ENCODE data around the gene ITPK1.

ITPK1 gene

GRCh38 chr14:92985521-92985920, 130.2 kb downstream of the ITPK1 start:
- no peak for DNase-seq

DNA sequence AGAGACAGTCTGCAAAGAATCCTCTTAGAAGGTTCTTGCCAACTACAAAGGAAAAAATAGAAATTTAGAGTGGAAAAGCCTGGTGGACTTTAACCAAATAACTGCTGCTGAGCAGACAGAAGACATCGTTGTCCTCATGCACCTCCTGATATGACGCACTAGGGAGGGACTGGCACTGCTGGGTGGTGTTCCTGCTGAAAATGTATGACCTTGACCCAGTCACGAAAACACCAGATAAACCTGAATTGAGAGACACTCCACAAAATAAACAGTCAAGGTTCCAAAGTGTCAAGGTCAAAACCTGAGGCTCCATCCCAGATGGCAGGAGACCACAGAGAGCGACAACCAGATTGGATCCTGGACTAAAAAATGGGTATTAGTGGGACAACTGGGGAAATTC, 130.8 kb downstream of the ITPK1 start:
- DNase-seq: no peak

GRCh38 chr14:92984082-92984788, 131.5 kb downstream of the ITPK1 start:
- no peak for DNase-seq

- DNase-seq: no peak
Measured at GRCh38 chr14:92982956-92983355, 132.8 kb downstream of the ITPK1 start.

GRCh38 chr14:92981726-92982125, 134.0 kb downstream of the ITPK1 start:
- no peak for DNase-seq

GRCh38 chr14:92980866-92981265, 134.9 kb downstream of the ITPK1 start:
- no peak for DNase-seq

DNA sequence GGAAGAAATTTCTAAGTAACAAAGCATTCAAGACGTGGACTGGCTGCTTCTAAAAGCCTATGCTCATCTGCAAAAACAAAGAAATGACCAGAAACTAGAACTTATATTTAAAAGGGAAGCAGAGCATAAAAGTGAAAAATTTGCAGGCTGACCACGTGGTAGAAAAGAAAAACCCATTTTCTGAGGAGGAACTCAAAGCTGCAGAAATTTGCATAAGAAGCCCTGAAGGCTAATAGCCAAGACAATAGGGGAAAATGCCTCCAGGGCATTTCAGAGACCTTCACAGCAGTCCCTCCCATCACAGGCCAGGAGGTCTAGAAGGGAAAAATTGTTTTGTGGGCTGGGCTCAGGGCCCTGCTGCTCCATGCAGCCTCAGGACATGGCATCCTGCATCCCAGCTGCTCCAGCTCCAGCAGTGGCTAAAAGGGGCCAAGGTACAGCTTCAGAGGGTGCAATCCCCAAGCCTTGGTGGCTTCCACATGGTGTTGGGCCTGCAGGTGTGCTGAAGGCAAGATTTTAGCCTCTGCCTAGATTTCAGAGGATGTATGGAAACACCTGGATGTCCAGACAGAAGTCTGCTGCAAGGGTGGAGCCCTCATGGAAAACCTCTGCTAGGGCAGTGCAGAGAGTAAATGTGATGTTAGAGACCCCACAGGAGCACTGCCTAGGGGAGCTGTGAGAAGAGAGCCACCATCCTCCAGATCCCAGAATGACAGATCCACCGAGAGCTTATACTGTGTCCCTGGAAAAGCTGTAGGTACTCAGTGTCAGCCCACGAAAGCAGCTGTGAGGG, 137.3 kb downstream of the ITPK1 start:
- no peak for DNase-seq

- no peak for DNase-seq
Measured at GRCh38 chr14:92976268-92976667, 139.5 kb downstream of the ITPK1 start.

DNA sequence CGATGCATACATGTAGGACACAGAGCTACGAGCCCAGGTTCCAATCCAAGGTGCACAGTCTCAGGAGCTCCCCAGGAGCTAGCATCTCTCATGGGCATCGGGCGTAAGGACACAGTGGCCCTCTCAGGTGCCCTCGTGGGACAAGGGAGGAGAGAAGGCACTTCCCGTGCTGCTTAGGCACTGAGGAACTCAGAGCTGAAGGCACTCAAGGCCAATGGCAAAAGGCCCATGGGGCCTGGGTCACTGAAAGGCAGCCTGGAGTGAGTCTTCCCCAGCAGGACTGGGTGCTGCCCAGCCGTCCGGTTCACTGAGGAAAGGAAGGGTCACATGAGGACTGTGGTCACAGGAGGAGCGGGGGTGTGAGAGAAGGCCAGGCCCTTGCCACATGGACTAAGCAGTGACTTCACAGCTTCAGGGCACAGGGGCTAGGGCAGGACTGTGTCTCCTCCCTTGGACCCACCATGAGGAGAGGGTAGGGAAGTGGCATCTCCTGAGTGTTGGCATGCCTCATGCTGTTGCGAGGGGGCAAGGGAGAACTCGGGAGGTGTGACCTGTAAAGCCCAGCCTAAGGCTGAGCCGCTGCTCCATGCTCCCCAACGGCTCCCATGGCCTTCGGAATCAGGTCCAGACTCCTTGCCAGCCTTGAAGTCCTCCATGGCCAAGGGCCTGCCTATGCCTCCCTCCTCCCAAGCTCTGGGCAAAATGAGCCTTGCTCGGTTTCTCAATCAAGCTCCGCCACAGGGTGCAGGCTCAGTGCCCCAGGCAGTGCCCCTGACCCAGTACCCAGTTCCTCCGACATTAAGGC, 141.0 kb downstream of the ITPK1 start:
- DNase-seq: no peak

DNA sequence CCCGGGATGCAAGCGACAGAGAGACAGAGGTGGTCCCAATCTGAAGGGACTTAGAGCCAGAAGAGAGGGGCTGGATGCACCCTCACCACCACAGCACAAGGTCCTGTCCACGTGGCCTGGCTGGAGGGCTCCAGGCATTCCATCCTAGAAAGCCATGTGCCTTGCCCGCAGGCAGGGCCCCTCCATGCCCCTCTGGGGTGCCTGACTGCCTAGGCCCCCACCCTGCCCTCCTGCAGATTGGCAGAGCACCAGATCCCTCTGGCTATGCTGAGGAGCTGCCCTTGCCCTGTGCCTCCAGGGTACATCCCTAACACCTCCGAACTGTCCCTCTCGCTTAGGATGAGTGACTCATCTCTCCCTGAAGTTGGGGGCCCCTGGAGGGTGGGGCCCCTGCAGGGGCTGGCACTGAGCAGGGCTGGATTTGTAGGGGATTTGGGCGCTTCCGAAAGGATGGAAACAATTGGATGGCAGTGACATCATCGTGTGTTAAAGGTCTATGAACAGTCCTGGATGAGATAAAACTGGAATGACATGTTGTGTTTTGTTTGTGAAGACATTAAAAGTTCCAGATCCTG, 141.8 kb downstream of the ITPK1 start:
- DNase-seq: no peak

DNA sequence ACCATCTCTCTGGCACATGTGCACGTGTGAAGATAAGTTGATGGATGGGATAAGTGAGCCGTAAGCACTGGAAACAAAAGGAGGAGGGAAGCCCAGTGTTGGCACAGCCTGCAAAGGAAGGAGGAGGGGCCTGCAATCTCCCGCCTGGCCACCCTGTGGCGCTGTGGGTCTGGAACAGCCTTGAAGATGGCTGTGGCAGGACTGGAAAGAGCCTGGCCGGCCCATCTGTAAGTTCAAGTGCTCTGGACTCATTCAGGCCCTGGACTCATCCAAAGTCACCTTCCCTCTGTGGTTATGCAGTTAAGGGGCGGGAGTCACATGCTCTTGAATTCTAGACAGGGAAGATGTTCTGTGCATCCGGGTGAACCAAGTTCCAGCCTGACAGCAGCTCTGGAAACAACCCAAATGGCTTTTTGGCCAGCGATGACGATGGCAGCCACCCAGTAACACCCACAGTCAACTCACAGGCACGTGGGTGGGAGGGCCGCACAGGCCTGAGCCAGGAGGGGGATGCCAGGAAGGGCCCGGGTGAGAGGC, 142.4 kb downstream of the ITPK1 start:
- peak; percentile 47 for DNase-seq

GRCh38 chr14:92971601-92972180, 144.0 kb downstream of the ITPK1 start:
- DNase-seq: no peak

GRCh38 chr14:92970271-92970670, 145.5 kb downstream of the ITPK1 start:
- no peak for DNase-seq

- no peak for DNase-seq
Measured at GRCh38 chr14:92969871-92970270, 145.9 kb downstream of the ITPK1 start.

DNA sequence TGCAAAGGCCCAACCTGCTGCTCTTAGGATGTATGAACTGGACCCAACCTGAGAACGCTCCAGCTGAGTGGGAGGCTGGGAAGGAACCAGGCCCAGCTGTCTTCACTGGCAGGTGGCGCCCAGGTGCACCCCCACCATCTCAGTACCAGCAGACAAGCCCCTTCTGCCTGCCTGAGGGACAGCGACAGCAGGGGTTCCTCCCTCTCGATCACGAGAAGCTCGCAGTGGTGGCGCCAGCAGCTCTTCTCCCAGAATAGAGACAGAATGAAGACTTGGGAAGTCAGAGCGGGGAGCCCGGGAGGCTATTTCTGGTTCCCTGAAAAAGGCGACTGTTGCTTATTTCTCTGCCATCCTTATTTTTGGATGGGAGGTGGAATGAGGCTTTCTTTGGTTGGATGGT, 146.3 kb downstream of the ITPK1 start:
- no peak for DNase-seq

DNA sequence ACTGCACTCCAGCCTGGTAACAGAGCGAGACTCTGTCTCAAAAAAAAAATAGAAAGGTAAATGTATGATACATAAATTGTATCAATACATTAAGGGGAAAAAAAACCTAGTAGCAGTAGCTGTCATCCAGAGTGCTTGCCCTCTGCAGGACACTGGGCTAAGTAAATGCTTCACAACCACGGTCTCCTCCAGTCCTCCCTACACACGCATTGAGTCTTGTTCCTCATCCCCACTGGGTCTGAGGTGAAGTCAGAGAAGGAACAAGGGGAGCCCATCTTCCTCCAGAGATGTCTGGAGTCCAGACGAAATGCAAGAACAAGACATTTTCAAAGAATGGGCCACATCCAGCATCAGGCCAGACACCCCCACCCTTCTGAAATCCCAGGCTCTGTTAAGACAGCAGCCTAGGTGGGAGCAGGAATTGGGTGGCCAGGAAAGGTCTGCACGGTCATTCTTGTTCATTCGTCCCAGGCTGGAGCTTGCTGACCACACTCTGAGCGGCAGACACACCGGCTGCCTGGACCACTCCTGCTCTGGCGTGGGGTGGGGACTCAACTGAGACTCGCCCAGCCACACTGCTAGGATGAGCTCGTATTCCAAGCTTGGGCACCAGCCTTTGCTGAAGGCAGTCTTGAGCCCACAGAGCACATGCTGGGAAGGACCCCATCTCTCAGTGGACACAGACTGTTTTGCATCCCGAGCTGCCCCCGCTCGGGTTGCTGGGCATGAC, 147.3 kb downstream of the ITPK1 start:
- DNase-seq: no peak

DNA sequence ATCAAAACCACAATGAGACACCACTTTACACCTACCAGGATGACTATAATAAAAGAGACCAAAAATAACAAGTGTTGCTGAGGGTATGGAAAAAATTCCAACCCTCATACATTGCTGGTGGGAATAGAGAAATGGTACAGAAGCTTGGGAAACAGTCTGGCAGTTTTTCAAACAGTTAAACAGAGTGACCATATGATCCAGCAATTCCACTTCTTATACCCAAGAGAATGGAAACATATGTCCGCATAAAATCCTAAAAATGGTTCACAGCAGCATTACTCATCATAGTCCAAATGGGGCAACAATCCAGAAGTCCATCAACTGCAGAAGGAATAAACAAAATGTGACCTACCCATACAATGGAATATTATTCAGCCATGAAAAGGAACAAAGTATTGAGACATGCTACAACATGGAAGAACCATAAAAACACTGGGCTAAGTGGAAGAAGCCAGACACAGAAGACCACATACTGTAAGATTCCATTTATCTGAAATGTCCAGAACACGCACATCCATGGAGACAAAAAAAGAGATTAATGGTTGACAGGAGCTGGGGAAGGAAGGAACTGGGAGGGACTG, 148.3 kb downstream of the ITPK1 start:
- DNase-seq: peak; percentile 12

DNA sequence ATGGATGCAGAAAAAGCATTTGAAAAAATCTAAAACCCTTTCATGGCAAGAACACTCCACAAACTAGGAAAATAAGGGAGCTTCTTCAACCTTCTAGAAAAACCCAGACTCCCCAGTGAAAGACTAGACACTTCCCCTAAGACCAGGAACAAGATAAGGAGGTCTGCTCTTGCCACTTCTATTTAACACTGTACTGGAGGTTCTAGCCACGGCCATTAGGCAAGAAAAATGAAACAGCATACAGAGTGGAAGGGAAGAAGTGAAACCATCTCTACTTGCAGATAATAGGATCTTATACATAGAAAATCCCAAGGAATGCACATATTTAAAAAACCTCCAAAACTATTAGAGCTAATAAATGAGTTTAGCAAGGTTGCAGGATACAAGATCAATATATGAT, 150.4 kb downstream of the ITPK1 start:
- no peak for DNase-seq

GRCh38 chr14:92964124-92965109, 151.3 kb downstream of the ITPK1 start:
- DNase-seq: no peak

Measured in HCEC 1CT (cell line).